ENCODE data around the gene RGS17.

GRCh38 chr6:153063936-153064335 is 67.1 kb downstream of the RGS17 start:
- TF ChIP-seq EZH2phosphoT487 (IDR thresholded peaks at IDR 0.05; ENCODE audit: low read depth) (no peak), CTCF (IDR thresholded peaks at IDR 0.05; ENCODE audit: low read depth, low read length) (no peak)
